ENCODE data around the gene ARHGAP24. TPM values are rescaled to one million over a fixed set of nuclear protein-coding genes. Genes with fewer than 3 reads are reported as not detected.

ARHGAP24 gene
- total RNA-seq, 1 donor: 52.5 TPM

DNA sequence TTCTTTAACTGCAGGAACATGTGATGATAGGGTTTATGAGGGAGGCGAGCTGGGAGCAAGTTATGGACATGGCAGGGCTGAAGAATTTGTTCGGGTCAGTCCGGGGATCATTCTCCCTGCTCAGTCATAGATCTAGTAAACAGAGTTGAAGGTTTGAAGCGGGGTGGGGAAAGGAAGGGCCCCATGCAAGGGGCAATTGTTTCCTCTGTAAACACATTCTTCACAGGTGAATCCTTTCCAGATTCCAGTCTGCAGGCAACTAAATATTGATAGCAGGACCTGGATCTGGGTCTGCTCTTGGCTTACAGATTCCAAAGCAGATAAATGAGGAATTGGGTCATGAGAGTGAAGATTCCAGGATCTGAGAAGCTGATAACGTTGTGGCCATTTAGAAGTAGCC, 44.3 kb upstream of the ARHGAP24 start:
- Histone ChIP-seq H4K20me1 (ENCODE audit: insufficient read depth, low read length) (no peaks in the 10 kb centered on the region), H3K27me3 (ENCODE audit: insufficient read depth, low read length) (no peaks in the 10 kb centered on the region), H3K4me1 (ENCODE audit: insufficient read depth, low read length) (no peaks in the 10 kb centered on the region), H3K4me3 (ENCODE audit: insufficient read depth, low read length) (no peak overlapping the region), H3K9me3 (ENCODE audit: low read depth, low read length) (no peaks in the 10 kb centered on the region), H3K79me2 (ENCODE audit: insufficient read depth, low read length) (no peaks in the 10 kb centered on the region), H2AFZ (ENCODE audit: low read length) (no peak overlapping the region), H3K36me3 (ENCODE audit: insufficient read depth, low read length) (no peaks in the 10 kb centered on the region), H3K4me2 (ENCODE audit: insufficient read depth, low read length) (no peak overlapping the region), H3K27ac (ENCODE audit: low read depth, low read length) (no peak overlapping the region)
- no peak for DNase-seq (ENCODE audit: insufficient read length, low spot score, missing footprints)
- TF ChIP-seq, protein P1, sequence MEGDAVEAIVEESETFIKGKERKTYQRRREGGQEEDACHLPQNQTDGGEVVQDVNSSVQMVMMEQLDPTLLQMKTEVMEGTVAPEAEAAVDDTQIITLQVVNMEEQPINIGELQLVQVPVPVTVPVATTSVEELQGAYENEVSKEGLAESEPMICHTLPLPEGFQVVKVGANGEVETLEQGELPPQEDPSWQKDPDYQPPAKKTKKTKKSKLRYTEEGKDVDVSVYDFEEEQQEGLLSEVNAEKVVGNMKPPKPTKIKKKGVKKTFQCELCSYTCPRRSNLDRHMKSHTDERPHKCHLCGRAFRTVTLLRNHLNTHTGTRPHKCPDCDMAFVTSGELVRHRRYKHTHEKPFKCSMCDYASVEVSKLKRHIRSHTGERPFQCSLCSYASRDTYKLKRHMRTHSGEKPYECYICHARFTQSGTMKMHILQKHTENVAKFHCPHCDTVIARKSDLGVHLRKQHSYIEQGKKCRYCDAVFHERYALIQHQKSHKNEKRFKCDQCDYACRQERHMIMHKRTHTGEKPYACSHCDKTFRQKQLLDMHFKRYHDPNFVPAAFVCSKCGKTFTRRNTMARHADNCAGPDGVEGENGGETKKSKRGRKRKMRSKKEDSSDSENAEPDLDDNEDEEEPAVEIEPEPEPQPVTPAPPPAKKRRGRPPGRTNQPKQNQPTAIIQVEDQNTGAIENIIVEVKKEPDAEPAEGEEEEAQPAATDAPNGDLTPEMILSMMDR (IDR thresholded peaks at IDR 0.05; ENCODE audit: extremely low read depth, low read depth, low read length): no peak

DNA sequence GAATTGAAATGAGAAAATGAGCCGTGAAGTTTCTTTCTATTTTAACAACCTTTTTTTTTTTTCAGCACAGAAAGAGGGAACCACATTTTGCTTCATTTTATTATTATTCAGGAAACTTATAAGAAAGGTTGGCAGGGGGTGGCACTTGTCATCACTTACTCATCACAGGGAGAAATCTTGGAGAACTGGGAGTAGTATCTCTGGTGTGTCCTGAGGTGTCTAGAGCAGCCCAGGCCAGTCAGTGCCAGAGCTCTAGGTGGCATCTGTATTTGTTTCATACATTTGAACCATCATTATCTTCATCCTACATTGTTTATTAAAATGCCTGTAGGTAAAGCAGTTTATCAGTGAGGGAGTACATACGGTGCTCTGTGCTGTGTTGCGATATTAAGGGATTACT, 43.8 kb upstream of the ARHGAP24 start:
- no peak overlapping the region for H3K4me2 ChIP-seq (ENCODE audit: insufficient read depth, low read length)
- no peaks in the 10 kb centered on the region for H3K36me3 ChIP-seq (ENCODE audit: insufficient read depth, low read length)
- no peaks in the 10 kb centered on the region for H3K27me3 ChIP-seq (ENCODE audit: insufficient read depth, low read length)
- TF ChIP-seq, protein P1 (IDR thresholded peaks at IDR 0.05; ENCODE audit: extremely low read depth, low read depth, low read length): no peak
- H3K4me3 ChIP-seq (ENCODE audit: insufficient read depth, low read length): no peak overlapping the region
- H2AFZ ChIP-seq (ENCODE audit: low read length): no peak overlapping the region
- H3K27ac ChIP-seq (ENCODE audit: low read depth, low read length): no peak overlapping the region
- no peaks in the 10 kb centered on the region for H3K79me2 ChIP-seq (ENCODE audit: insufficient read depth, low read length)
- H3K9me3 ChIP-seq (ENCODE audit: low read depth, low read length): no peaks in the 10 kb centered on the region
- no peaks in the 10 kb centered on the region for H4K20me1 ChIP-seq (ENCODE audit: insufficient read depth, low read length)
- no peaks in the 10 kb centered on the region for H3K4me1 ChIP-seq (ENCODE audit: insufficient read depth, low read length)
- no peak for DNase-seq (ENCODE audit: insufficient read length, low spot score, missing footprints)

DNA sequence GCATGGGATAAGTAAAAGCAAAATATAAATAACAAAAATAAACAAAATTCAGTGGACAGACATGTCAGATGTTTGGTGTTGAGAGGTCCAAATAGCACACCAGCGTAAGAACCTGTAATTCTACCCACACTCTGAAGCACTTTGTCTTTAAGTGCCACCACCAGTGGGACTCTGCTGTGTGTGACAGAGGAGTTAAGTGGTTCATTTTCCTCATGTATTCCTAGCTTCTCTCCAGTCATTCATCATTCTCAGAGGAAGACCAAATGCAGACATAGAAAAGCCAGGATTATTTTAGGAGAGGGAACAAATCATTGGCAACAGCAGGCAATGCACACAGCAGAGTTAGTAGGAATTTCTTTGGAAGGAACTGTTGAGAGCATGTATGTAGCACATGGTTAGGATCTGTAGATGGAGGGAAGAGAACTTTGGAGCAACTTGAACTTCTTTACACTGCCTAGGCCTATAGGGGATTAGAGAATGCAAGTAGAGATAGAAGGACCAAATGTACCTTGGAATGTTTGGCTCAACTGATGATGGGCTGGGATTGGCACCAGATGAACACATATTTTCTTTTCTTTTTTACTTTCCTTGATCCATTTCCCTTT, 43.0 kb upstream of the ARHGAP24 start:
- H2AFZ ChIP-seq (ENCODE audit: low read length): no peak overlapping the region
- H3K4me3 ChIP-seq (ENCODE audit: insufficient read depth, low read length): no peak overlapping the region
- no peaks in the 10 kb centered on the region for H3K4me1 ChIP-seq (ENCODE audit: insufficient read depth, low read length)
- no peaks in the 10 kb centered on the region for H3K79me2 ChIP-seq (ENCODE audit: insufficient read depth, low read length)
- no peaks in the 10 kb centered on the region for H3K36me3 ChIP-seq (ENCODE audit: insufficient read depth, low read length)
- no peaks in the 10 kb centered on the region for H3K27me3 ChIP-seq (ENCODE audit: insufficient read depth, low read length)
- no peak overlapping the region for H3K27ac ChIP-seq (ENCODE audit: low read depth, low read length)
- H3K4me2 ChIP-seq (ENCODE audit: insufficient read depth, low read length): no peak overlapping the region
- TF ChIP-seq, protein P1 (IDR thresholded peaks at IDR 0.05; ENCODE audit: extremely low read depth, low read depth, low read length): no peak
- H4K20me1 ChIP-seq (ENCODE audit: insufficient read depth, low read length): no peaks in the 10 kb centered on the region
- DNase-seq (ENCODE audit: insufficient read length, low spot score, missing footprints): no peak
- no peaks in the 10 kb centered on the region for H3K9me3 ChIP-seq (ENCODE audit: low read depth, low read length)

DNA sequence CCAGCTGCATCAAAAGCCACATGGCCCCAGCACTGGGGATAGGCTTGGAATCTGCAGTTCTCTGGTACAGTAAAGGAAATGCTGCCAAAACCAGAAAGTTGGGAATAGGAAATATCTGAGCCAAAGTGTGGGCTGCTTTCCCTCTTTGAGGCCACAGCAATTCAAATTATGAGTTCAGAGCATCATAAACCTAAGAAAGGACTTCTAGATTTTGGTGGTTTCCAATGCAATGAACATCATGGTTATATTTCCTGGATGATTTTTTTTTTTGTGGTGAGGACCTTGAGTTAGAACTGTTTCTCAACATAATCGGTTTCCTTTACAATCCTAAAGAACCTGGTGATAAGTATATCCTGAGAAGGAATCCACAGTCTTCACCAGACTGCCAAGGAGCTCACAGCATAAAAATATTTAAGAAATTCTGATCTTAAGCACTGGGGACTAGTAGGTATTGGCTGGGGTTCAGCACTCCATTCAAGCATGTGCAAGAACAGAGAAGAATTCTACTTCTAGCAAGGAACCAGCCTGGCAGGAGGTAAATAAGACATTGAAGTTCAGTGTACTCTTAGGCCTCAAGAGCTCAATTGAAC, 29.8 kb upstream of the ARHGAP24 start:
- no peaks in the 10 kb centered on the region for H4K20me1 ChIP-seq (ENCODE audit: insufficient read depth, low read length)
- no peaks in the 10 kb centered on the region for H3K4me1 ChIP-seq (ENCODE audit: insufficient read depth, low read length)
- no peak for DNase-seq (ENCODE audit: insufficient read length, low spot score, missing footprints)
- TF ChIP-seq, protein P1 (IDR thresholded peaks at IDR 0.05; ENCODE audit: extremely low read depth, low read depth, low read length): no peak
- no peaks in the 10 kb centered on the region for H3K9me3 ChIP-seq (ENCODE audit: low read depth, low read length)
- H3K36me3 ChIP-seq (ENCODE audit: insufficient read depth, low read length): no peaks in the 10 kb centered on the region
- H3K4me3 ChIP-seq (ENCODE audit: insufficient read depth, low read length): no peak overlapping the region
- no peak overlapping the region for H2AFZ ChIP-seq (ENCODE audit: low read length)
- no peaks in the 10 kb centered on the region for H3K27me3 ChIP-seq (ENCODE audit: insufficient read depth, low read length)
- H3K27ac ChIP-seq (ENCODE audit: low read depth, low read length): no peak overlapping the region
- no peak overlapping the region for H3K4me2 ChIP-seq (ENCODE audit: insufficient read depth, low read length)
- H3K79me2 ChIP-seq (ENCODE audit: insufficient read depth, low read length): no peaks in the 10 kb centered on the region
